Esophagus muscularis mucosa (tissue), 4 donors: ENCODE data around the gene N4BP2L2. TPM values are rescaled to one million over a fixed set of nuclear protein-coding genes. Genes with fewer than 3 reads are reported as not detected.

Experiments used
- DNase-seq: peaks from one replicate; pipeline ENCODE4 v3.0.0-alpha.2; 2017; ENCODE audit errors: extremely low spot score
- H3K27ac ChIP-seq, 4 donors: fragments of 200-600 bp; sonication (generic); replicated peaks in 1 of 4; 1 replicate in 3 of 4; 2 replicates in 1 of 4; pipeline ENCODE4 v1.5.1; 2016 to 2019; ENCODE audit warnings: mild to moderate bottlenecking in 1 of 4
- H3K27me3 ChIP-seq, 4 donors: fragments of 200-600 bp; sonication (generic); one replicate each; pipeline versions ENCODE4 v1.5.1 to v1.6.0; 2016 to 2019
- H3K36me3 ChIP-seq, 4 donors: fragments of 200-600 bp; sonication (generic); one replicate each; pipeline ENCODE4 v1.5.1; 2016 to 2019
- H3K4me1 ChIP-seq, 4 donors: fragments of 200-600 bp; sonication (generic); one replicate each; pipeline ENCODE4 v1.5.1; 2016 to 2019
- H3K4me3 ChIP-seq, 4 donors: fragments of 200-600 bp; sonication (generic); 1 replicate in 2 of 4; 2 replicates in 2 of 4; pipeline ENCODE4 v1.5.1; 2016 to 2019; ENCODE audit warnings: mild to moderate bottlenecking in 4 of 4, moderate library complexity in 1 of 4
- H3K9me3 ChIP-seq, 4 donors: fragments of 200-600 bp; sonication (generic); 1 replicate in 3 of 4; 2 replicates in 1 of 4; pipeline ENCODE4 v1.5.1; 2016 to 2019
- CTCF ChIP-seq, 3 experiments: fragments of 200-600 bp in 2 of 3; fragments of 450-650 bp in 1 of 3; sonication (generic) in 2 of 3; IDR thresholded peaks; one replicate each; pipeline ENCODE4 v1.5.1; 2017 to 2019; ENCODE audit warnings: antibody characterized with exemption in 3 of 3, mild to moderate bottlenecking in 2 of 3, moderate library complexity in 1 of 3
- EP300 ChIP-seq: sonication (generic); formaldehyde crosslinking; IDR thresholded peaks from one replicate; pipeline ENCODE4 v1.6.1; 2017; ENCODE audit warnings: antibody characterized with exemption
- POLR2A ChIP-seq: fragments of 450-650 bp; IDR thresholded peaks from one replicate; pipeline ENCODE4 v1.6.1; 2017; ENCODE audit warnings: antibody characterized with exemption, moderate library complexity, mild to moderate bottlenecking, low read depth
- POLR2AphosphoS5 ChIP-seq, 2 donors: sonication (generic); formaldehyde crosslinking; IDR thresholded peaks; one replicate each; pipeline ENCODE4 v1.6.1; 2017; ENCODE audit warnings: antibody characterized with exemption in 2 of 2
- WGBS: methylation state at CpG from one replicate; pipeline ENCODE4 v1.1.5; 2018; 5-methylcytosine and 5-hydroxymethylcytosine counted together
- intact Hi-C: fragments of 100-400 bp; cut with DNase I; formaldehyde crosslinking; loops from one replicate; pipeline ENCODE4 v1.15.1; 2023
- total RNA-seq, 4 donors: library from RNA; depleted of rRNA; stranded (reverse); fragments of >200 nt; gene quantifications; one replicate each; pipeline versions ENCODE4 v1.1.0 to v1.2.1, GENCODE V29; 2016

N4BP2L2 gene
- total RNA-seq, 4 donors from 2014 or later, result 81.2 to 198 (median 106) TPM

DNA sequence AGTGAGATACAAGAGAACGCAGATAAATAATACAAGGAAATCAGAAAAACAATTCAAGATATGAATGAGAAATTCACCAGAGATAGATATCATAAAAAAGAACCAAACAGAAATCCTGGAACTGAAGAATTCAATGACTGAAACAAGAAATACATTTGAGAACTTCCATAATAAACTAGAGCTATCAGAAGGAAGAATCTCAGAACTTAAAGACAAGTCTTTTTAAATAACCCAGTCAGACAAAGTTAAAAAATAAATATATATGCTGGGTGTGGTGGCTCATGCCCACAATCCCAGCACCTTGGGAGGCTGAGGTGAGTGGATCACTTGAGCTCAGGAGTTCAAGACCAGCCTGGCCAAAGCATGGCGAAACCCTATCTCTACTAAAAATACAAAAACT, 82.0 kb downstream of the N4BP2L2 start:
- no peak overlapping the region for H3K4me3 ChIP-seq
- no peak overlapping the region for H3K27ac ChIP-seq
- TF ChIP-seq POLR2AphosphoS5 (IDR thresholded peaks at IDR 0.05), result no peak
- TF ChIP-seq CTCF (IDR thresholded peaks at IDR 0.05), result no peak
- no peak for TF ChIP-seq POLR2A
- no peak for TF ChIP-seq EP300
- intact Hi-C loops, result no loop called here
- no peaks in the 10 kb centered on the region for H3K27me3 ChIP-seq
- DNase-seq, result no peak
- peaks cover 8 to 48% (median 10%) of the 10 kb centered on the region in 4 donors for H3K36me3 ChIP-seq
- peaks cover 0 to 3% (median 0%) of the 10 kb centered on the region in 4 donors for H3K4me1 ChIP-seq
- 100% methylated on average over 2 of the region's 2 CpGs for WGBS
- H3K9me3 ChIP-seq, result peaks cover 0 to 23% (median 18%) of the 10 kb centered on the region in 4 donors

DNA sequence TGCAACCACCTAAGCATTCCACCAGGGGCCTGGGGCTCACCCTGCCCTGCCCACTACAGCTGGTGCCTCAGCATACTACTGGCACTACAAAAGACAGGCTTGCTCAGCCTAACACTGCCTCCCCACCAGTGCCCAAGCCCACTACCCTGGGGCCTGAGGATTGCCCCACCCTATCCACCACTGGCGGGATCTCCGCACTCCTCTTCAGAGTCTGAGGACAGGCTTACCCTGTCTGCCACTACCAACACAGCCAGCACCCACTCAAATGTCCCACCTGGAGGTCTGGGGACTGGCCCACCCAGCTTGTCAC, 83.0 kb downstream of the N4BP2L2 start:
- TF ChIP-seq EP300 (no peak), POLR2A (no peak), POLR2AphosphoS5 (IDR thresholded peaks at IDR 0.05) (no peak)
- peaks cover 0 to 26% (median 19%) of the 10 kb centered on the region in 4 donors for H3K9me3 ChIP-seq
- WGBS, result no CpG with 5 or more reads among the region's 2 CpGs
- H3K36me3 ChIP-seq, result peaks cover 7 to 44% (median 10%) of the 10 kb centered on the region in 4 donors
- intact Hi-C loops, result no loop called here
- H3K27me3 ChIP-seq, result no peaks in the 10 kb centered on the region
- H3K4me1 ChIP-seq, result peaks cover 0 to 3% (median 0%) of the 10 kb centered on the region in 4 donors
- no peak overlapping the region for H3K4me3 ChIP-seq
- DNase-seq, result no peak
- H3K27ac ChIP-seq, result no peak overlapping the region

DNA sequence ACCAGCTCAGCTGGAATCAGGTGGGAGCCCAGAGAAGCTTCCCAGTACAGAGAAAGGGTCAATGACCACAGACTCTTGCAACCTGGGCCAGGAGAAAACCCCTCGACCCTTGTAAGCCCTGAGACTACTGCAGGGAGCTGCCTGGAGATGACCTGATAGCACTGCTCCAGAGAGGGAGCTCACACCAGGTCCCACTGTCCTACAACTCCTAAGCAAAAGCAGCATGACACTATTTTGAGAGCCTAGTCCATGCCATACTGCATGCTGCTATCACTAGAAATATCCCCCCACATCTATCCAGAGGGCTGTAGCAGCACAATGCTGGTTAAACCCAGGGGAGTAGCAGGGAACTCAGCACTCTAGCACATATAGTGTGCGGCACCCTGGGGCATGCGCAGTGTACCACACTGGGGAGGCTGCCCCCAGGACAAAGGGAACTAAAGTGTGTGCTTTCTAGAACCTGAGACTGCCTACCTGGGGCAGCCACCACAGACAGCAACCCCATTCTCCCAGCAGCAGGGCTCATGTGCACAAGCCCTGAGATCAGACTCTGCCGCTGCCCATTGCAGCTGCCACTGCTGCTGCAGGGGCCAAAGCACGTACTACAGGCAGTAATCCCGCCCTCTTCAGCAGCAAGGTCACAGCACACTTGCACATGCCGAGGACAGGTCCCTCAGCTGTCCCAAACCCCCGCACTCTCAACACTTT, 83.6 kb downstream of the N4BP2L2 start:
- H3K27ac ChIP-seq, result no peak overlapping the region
- 91% methylated on average over 6 of the region's 8 CpGs for WGBS
- peaks cover 0 to 3% (median 0%) of the 10 kb centered on the region in 4 donors for H3K4me1 ChIP-seq
- no peak overlapping the region for H3K4me3 ChIP-seq
- no peak for DNase-seq
- peaks cover 7 to 44% (median 10%) of the 10 kb centered on the region in 4 donors for H3K36me3 ChIP-seq
- TF ChIP-seq POLR2A, result no peak
- no peak for TF ChIP-seq CTCF (IDR thresholded peaks at IDR 0.05)
- TF ChIP-seq EP300, result no peak
- TF ChIP-seq POLR2AphosphoS5 (IDR thresholded peaks at IDR 0.05), result no peak
- H3K27me3 ChIP-seq, result no peaks in the 10 kb centered on the region
- intact Hi-C loops, result no loop called here
- H3K9me3 ChIP-seq, result peaks cover 0 to 26% (median 19%) of the 10 kb centered on the region in 4 donors

GRCh38 chr13:32453981-32454380, 84.6 kb downstream of the N4BP2L2 start:
- Histone ChIP-seq H3K27me3 (no peaks in the 10 kb centered on the region), H3K4me3 (no peak overlapping the region), H3K9me3 (peaks cover 0 to 26% (median 19%) of the 10 kb centered on the region in 4 donors), H3K36me3 (peaks cover 7 to 44% (median 10%) of the 10 kb centered on the region in 4 donors), H3K4me1 (peaks cover 0 to 3% (median 0%) of the 10 kb centered on the region in 4 donors), H3K27ac (no peak overlapping the region)
- intact Hi-C loops, result no loop called here
- 73% methylated on average over 1 of the region's 1 CpG for WGBS
- TF ChIP-seq EP300, result no peak
- TF ChIP-seq POLR2AphosphoS5 (IDR thresholded peaks at IDR 0.05), result no peak
- TF ChIP-seq CTCF (IDR thresholded peaks at IDR 0.05), result no peak
- no peak for TF ChIP-seq POLR2A
- no peak for DNase-seq

GRCh38 chr13:32448972-32449371, 89.6 kb downstream of the N4BP2L2 start:
- TF ChIP-seq POLR2AphosphoS5 (IDR thresholded peaks at IDR 0.05), result no peak
- TF ChIP-seq EP300, result no peak
- TF ChIP-seq CTCF (IDR thresholded peaks at IDR 0.05), result no peak
- TF ChIP-seq POLR2A, result no peak
- 89% methylated on average over 1 of the region's 1 CpG for WGBS
- intact Hi-C loops, result no loop called here

More at GRCh38 chr13:32448972-32449371, 89.6 kb downstream of the N4BP2L2 start:
- peaks cover 0 to 19% (median 6%) of the 10 kb centered on the region in 4 donors for H3K36me3 ChIP-seq
- H3K4me3 ChIP-seq, result no peak overlapping the region
- no peaks in the 10 kb centered on the region for H3K27me3 ChIP-seq
- no peak overlapping the region for H3K27ac ChIP-seq
- H3K9me3 ChIP-seq, result peaks cover 0 to 8% (median 6%) of the 10 kb centered on the region in 4 donors
- no peak for DNase-seq
- H3K4me1 ChIP-seq, result no peaks in the 10 kb centered on the region
